ENCODE results near the gene DCC. TPM values are rescaled to one million over a fixed set of nuclear protein-coding genes. Genes with fewer than 3 reads are reported as not detected.

The DCC gene
- total and polyA plus RNA-seq, 7 experiments from 2014 or later, result not detected

GRCh38 chr18:53028565-53028964 lies 688.6 kb downstream of the DCC start:
- H3K4me1 ChIP-seq (ENCODE audit: control insufficient read depth in 2 of 2, insufficient read depth in 2 of 2, low read length in 2 of 2), result no peaks in the 10 kb centered on the region
- H3K9me3 Mint-ChIP-seq, result peaks cover 0 to 6% (median 0%) of the 10 kb centered on the region in 11 donors
- H3K4me1 Mint-ChIP-seq, result no peaks in the 10 kb centered on the region
- H3K27me3 ChIP-seq (ENCODE audit: control insufficient read depth in 2 of 2, insufficient read depth in 2 of 2, low read length in 2 of 2), result no peaks in the 10 kb centered on the region
- POLR2A ChIA-PET, result no interaction called here
- no peak overlapping the region for H3K4me3 Mint-ChIP-seq
- ATAC-seq (no peak), DNase-seq (no peak)
- no peaks in the 10 kb centered on the region for H3K27me3 Mint-ChIP-seq
- CTCF ChIA-PET, result no interaction called here
- intact Hi-C loops (cut with micrococcal nuclease), result no loop called here
- H3K36me3 Mint-ChIP-seq, result no peaks in the 10 kb centered on the region
- no peaks in the 10 kb centered on the region for H3K9me3 ChIP-seq (ENCODE audit: control insufficient read depth in 2 of 3, low read length in 3 of 3)
- H3K27ac ChIP-seq (ENCODE audit: low read depth, low read length), result no peak overlapping the region
- no peak overlapping the region for H3K4me3 ChIP-seq (ENCODE audit: low read length)
- H3K36me3 ChIP-seq (ENCODE audit: control insufficient read depth in 2 of 3, insufficient read depth in 3 of 3, low read length in 3 of 3), result no peaks in the 10 kb centered on the region
- no peak overlapping the region for H3K27ac Mint-ChIP-seq

GRCh38 chr18:53033128-53033527 lies 693.1 kb downstream of the DCC start:
- Mint-ChIP-seq H3K4me3 (no peak overlapping the region), H3K36me3 (no peaks in the 10 kb centered on the region), H3K27me3 (no peaks in the 10 kb centered on the region), H3K9me3 (peaks cover 0 to 5% (median 0%) of the 10 kb centered on the region in 11 donors), H3K27ac (no peak overlapping the region), H3K4me1 (no peaks in the 10 kb centered on the region)
- CTCF ChIA-PET, result no interaction called here
- no peak overlapping the region for H3K4me3 ChIP-seq (ENCODE audit: low read length)
- no peaks in the 10 kb centered on the region for H3K36me3 ChIP-seq (ENCODE audit: control insufficient read depth in 2 of 3, insufficient read depth in 3 of 3, low read length in 3 of 3)
- H3K9me3 ChIP-seq (ENCODE audit: control insufficient read depth in 2 of 3, low read length in 3 of 3), result no peaks in the 10 kb centered on the region
- no peak for ATAC-seq
- no peak for DNase-seq
- no peaks in the 10 kb centered on the region for H3K4me1 ChIP-seq (ENCODE audit: control insufficient read depth in 2 of 2, insufficient read depth in 2 of 2, low read length in 2 of 2)
- intact Hi-C loops (cut with micrococcal nuclease), result no loop called here
- no peaks in the 10 kb centered on the region for H3K27me3 ChIP-seq (ENCODE audit: control insufficient read depth in 2 of 2, insufficient read depth in 2 of 2, low read length in 2 of 2)
- POLR2A ChIA-PET, result no interaction called here
- H3K27ac ChIP-seq (ENCODE audit: low read depth, low read length), result no peak overlapping the region

DNA sequence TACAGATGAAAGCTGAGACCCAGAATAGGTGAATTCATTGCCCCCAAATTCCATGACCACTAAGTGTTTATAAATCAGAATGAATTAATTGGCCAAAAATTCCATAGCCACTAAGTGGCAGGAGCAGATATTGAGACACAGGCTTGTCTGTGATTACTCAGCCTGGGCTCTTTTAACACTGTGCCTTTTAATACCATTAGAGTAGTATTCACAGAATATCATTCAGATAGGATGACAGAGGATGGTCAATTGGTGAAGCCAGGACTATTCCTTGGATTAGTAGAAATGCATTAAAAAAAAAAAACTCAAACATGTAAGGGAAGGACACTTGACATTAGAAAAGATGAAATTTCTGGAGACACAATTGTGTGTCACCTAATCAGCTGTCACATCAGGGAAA lies 698.6 kb downstream of the DCC start:
- ChIA-PET POLR2A (no interaction called here), CTCF (no interaction called here)
- no peaks in the 10 kb centered on the region for H3K4me1 Mint-ChIP-seq

GRCh38 chr18:53040286-53040685 lies 700.3 kb downstream of the DCC start:
- no peaks in the 10 kb centered on the region for H3K36me3 Mint-ChIP-seq
- intact Hi-C loops (cut with micrococcal nuclease), result no loop called here
- Histone ChIP-seq H3K27ac (ENCODE audit: low read depth, low read length) (no peak overlapping the region), H3K36me3 (ENCODE audit: control insufficient read depth in 2 of 3, insufficient read depth in 3 of 3, low read length in 3 of 3) (no peaks in the 10 kb centered on the region), H3K27me3 (ENCODE audit: control insufficient read depth in 2 of 2, insufficient read depth in 2 of 2, low read length in 2 of 2) (no peaks in the 10 kb centered on the region), H3K4me1 (ENCODE audit: control insufficient read depth in 2 of 2, insufficient read depth in 2 of 2, low read length in 2 of 2) (no peaks in the 10 kb centered on the region), H3K9me3 (ENCODE audit: control insufficient read depth in 2 of 3, low read length in 3 of 3) (no peaks in the 10 kb centered on the region), H3K4me3 (ENCODE audit: low read length) (no peak overlapping the region)
- no peak for ATAC-seq
- no peak for DNase-seq
- H3K9me3 Mint-ChIP-seq, result peaks cover 0 to 12% (median 5%) of the 10 kb centered on the region in 11 donors
- no peak overlapping the region for H3K27ac Mint-ChIP-seq
- no peaks in the 10 kb centered on the region for H3K4me1 Mint-ChIP-seq
- ChIA-PET POLR2A (no interaction called here), CTCF (no interaction called here)
- H3K27me3 Mint-ChIP-seq, result no peaks in the 10 kb centered on the region
- no peak overlapping the region for H3K4me3 Mint-ChIP-seq

More for the DNA sequence above, 698.6 kb downstream of the DCC start:
- H3K4me3 ChIP-seq (ENCODE audit: low read length), result no peak overlapping the region
- intact Hi-C loops (cut with micrococcal nuclease), result no loop called here
- no peak for ATAC-seq
- Mint-ChIP-seq H3K36me3 (no peaks in the 10 kb centered on the region), H3K4me3 (no peak overlapping the region), H3K27ac (no peak overlapping the region), H3K27me3 (no peaks in the 10 kb centered on the region), H3K9me3 (peaks cover 0 to 12% (median 4%) of the 10 kb centered on the region in 11 donors)
- no peaks in the 10 kb centered on the region for H3K9me3 ChIP-seq (ENCODE audit: control insufficient read depth in 2 of 3, low read length in 3 of 3)
- no peaks in the 10 kb centered on the region for H3K27me3 ChIP-seq (ENCODE audit: control insufficient read depth in 2 of 2, insufficient read depth in 2 of 2, low read length in 2 of 2)
- no peak overlapping the region for H3K27ac ChIP-seq (ENCODE audit: low read depth, low read length)
- no peaks in the 10 kb centered on the region for H3K4me1 ChIP-seq (ENCODE audit: control insufficient read depth in 2 of 2, insufficient read depth in 2 of 2, low read length in 2 of 2)
- no peaks in the 10 kb centered on the region for H3K36me3 ChIP-seq (ENCODE audit: control insufficient read depth in 2 of 3, insufficient read depth in 3 of 3, low read length in 3 of 3)
- DNase-seq, result no peak

- Mint-ChIP-seq H3K36me3 (no peaks in the 10 kb centered on the region), H3K4me3 (no peak overlapping the region), H3K9me3 (peaks cover 0 to 7% (median 0%) of the 10 kb centered on the region in 11 donors), H3K27ac (no peak overlapping the region), H3K4me1 (no peaks in the 10 kb centered on the region), H3K27me3 (no peaks in the 10 kb centered on the region)
- H3K9me3 ChIP-seq (ENCODE audit: control insufficient read depth in 2 of 3, low read length in 3 of 3), result no peaks in the 10 kb centered on the region
- DNase-seq (no peak), ATAC-seq (no peak)
- POLR2A ChIA-PET, result no interaction called here
- H3K27me3 ChIP-seq (ENCODE audit: control insufficient read depth in 2 of 2, insufficient read depth in 2 of 2, low read length in 2 of 2), result no peaks in the 10 kb centered on the region
- intact Hi-C loops (cut with micrococcal nuclease), result no loop called here
- H3K36me3 ChIP-seq (ENCODE audit: control insufficient read depth in 2 of 3, insufficient read depth in 3 of 3, low read length in 3 of 3), result no peaks in the 10 kb centered on the region
- no peak overlapping the region for H3K4me3 ChIP-seq (ENCODE audit: low read length)
- no peak overlapping the region for H3K27ac ChIP-seq (ENCODE audit: low read depth, low read length)
- no peaks in the 10 kb centered on the region for H3K4me1 ChIP-seq (ENCODE audit: control insufficient read depth in 2 of 2, insufficient read depth in 2 of 2, low read length in 2 of 2)
- CTCF ChIA-PET, result no interaction called here
Measured at GRCh38 chr18:53056064-53056463, 716.1 kb downstream of the DCC start.

DNA sequence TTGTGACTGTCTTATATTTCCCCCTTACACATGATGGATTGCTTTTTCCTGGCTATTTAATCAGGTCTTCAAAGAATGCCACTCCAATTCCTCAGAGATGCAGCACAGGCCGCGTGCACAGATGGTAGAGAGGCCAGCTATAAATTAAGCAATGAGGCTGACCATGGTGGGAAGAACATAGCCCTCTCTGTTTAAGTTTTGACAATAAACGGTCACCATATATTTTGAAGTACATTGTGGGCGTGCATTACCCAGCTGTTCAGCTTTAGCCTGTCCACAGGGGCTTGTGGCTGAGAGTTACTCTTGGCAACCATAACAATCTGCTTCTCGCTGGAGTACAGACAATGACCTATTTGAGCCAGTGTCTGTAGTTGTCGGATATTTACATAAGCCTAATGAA lies 730.8 kb downstream of the DCC start:
- H3K36me3 Mint-ChIP-seq, result no peaks in the 10 kb centered on the region
- DNase-seq, result no peak
- Histone ChIP-seq H3K9me3 (ENCODE audit: control insufficient read depth in 2 of 3, low read length in 3 of 3) (no peaks in the 10 kb centered on the region), H3K36me3 (ENCODE audit: control insufficient read depth in 2 of 3, insufficient read depth in 3 of 3, low read length in 3 of 3) (no peaks in the 10 kb centered on the region), H3K4me1 (ENCODE audit: control insufficient read depth in 2 of 2, insufficient read depth in 2 of 2, low read length in 2 of 2) (no peaks in the 10 kb centered on the region), H3K27ac (ENCODE audit: low read depth, low read length) (no peak overlapping the region), H3K27me3 (ENCODE audit: control insufficient read depth in 2 of 2, insufficient read depth in 2 of 2, low read length in 2 of 2) (no peaks in the 10 kb centered on the region), H3K4me3 (ENCODE audit: low read length) (no peak overlapping the region)
- H3K9me3 Mint-ChIP-seq, result peaks cover 0 to 27% (median 4%) of the 10 kb centered on the region in 11 donors
- no peak overlapping the region for H3K27ac Mint-ChIP-seq
- ChIA-PET CTCF (no interaction called here), POLR2A (no interaction called here)
- ATAC-seq, result no peak
- no peak overlapping the region for H3K4me3 Mint-ChIP-seq
- H3K27me3 Mint-ChIP-seq, result no peaks in the 10 kb centered on the region
- intact Hi-C loops (cut with micrococcal nuclease), result no loop called here
- H3K4me1 Mint-ChIP-seq, result no peaks in the 10 kb centered on the region

DNA sequence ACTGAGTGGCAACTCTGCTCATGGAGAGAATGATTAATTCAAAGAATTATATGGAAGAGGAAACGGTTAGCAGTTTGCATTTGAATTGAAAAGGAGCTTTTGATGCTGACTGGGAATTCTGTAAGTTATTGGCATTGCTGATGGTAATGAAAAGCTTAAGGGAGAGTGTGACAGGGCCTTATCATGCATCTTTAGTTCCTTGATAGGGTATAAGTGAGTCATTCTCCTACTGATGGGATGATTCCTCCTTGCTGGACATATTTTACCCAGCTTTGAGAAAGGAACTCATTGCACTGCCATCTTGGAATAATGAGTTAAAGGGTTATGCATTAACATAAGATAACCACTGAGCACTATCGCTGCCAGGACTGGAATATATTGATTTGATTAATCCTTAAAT lies 740.7 kb downstream of the DCC start:
- Histone ChIP-seq H3K27me3 (ENCODE audit: control insufficient read depth in 2 of 2, insufficient read depth in 2 of 2, low read length in 2 of 2) (no peaks in the 10 kb centered on the region), H3K9me3 (ENCODE audit: control insufficient read depth in 2 of 3, low read length in 3 of 3) (no peaks in the 10 kb centered on the region), H3K4me1 (ENCODE audit: control insufficient read depth in 2 of 2, insufficient read depth in 2 of 2, low read length in 2 of 2) (no peaks in the 10 kb centered on the region), H3K36me3 (ENCODE audit: control insufficient read depth in 2 of 3, insufficient read depth in 3 of 3, low read length in 3 of 3) (no peaks in the 10 kb centered on the region), H3K4me3 (ENCODE audit: low read length) (no peak overlapping the region), H3K27ac (ENCODE audit: low read depth, low read length) (no peak overlapping the region)
- POLR2A ChIA-PET, result no interaction called here
- H3K27me3 Mint-ChIP-seq, result no peaks in the 10 kb centered on the region
- H3K36me3 Mint-ChIP-seq, result no peaks in the 10 kb centered on the region
- intact Hi-C loops (cut with micrococcal nuclease), result no loop called here
- H3K4me1 Mint-ChIP-seq, result no peaks in the 10 kb centered on the region
- no peak for DNase-seq
- no peak overlapping the region for H3K4me3 Mint-ChIP-seq
- CTCF ChIA-PET, result no interaction called here
- no peak overlapping the region for H3K27ac Mint-ChIP-seq
- ATAC-seq, result no peak
- H3K9me3 Mint-ChIP-seq, result peaks cover 0 to 10% (median 4%) of the 10 kb centered on the region in 11 donors

All from naive thymus-derived CD4-positive, alpha-beta T cell (primary cell).